Esophagus muscularis mucosa (tissue), 3 donors: ENCODE data around the gene POFUT2.

Experiments
- CTCF ChIP-seq, 3 experiments: fragments of 200-600 bp in 2 of 3; fragments of 450-650 bp in 1 of 3; sonication (generic) in 2 of 3; IDR thresholded peaks; one replicate each; pipeline ENCODE4 v1.5.1; 2017 to 2019; ENCODE audit warnings: antibody characterized with exemption in 3 of 3, mild to moderate bottlenecking in 2 of 3, moderate library complexity in 1 of 3
- POLR2A ChIP-seq: fragments of 450-650 bp; IDR thresholded peaks from one replicate; pipeline ENCODE4 v1.6.1; 2017; ENCODE audit warnings: antibody characterized with exemption, moderate library complexity, mild to moderate bottlenecking, low read depth
- POLR2AphosphoS5 ChIP-seq, 2 donors: sonication (generic); formaldehyde crosslinking; IDR thresholded peaks; one replicate each; pipeline ENCODE4 v1.6.1; 2017; ENCODE audit warnings: antibody characterized with exemption in 2 of 2

GRCh38 chr21:45253180-45253579 is 34.5 kb downstream of the POFUT2 start:
- TF ChIP-seq POLR2AphosphoS5 (IDR thresholded peaks at IDR 0.05) (no peak), CTCF (IDR thresholded peaks at IDR 0.05) (no peak), POLR2A (no peak)
